ENCODE results near the gene KCNMA1. TPM values are rescaled to one million over a fixed set of nuclear protein-coding genes. Genes with fewer than 3 reads are reported as not detected.

KCNMA1 gene
- total RNA-seq, 1 experiment from 2014 or later = 143 TPM

- H3K27me3 ChIP-seq (ENCODE audit: low read length) = no peaks in the 10 kb centered on the region
- ChIA-PET CTCF (no interaction called here), POLR2A (ENCODE audit: unreplicated experiment) (no interaction called here)
- peaks cover 15% of the 10 kb centered on the region for H3K79me2 ChIP-seq (ENCODE audit: low read length)
- no peaks in the 10 kb centered on the region for H3F3A ChIP-seq (ENCODE audit: low read length, unreplicated experiment)
- TF ChIP-seq EZH2phosphoT487 (IDR thresholded peaks at IDR 0.05; ENCODE audit: borderline replicate concordance, low read length) = no peak
- TF ChIP-seq CTCF (conservative IDR thresholded peaks at IDR 0.05; ENCODE audit: low read depth, low read length) = no peak
- no peak for TF ChIP-seq EZH2 (IDR thresholded peaks at IDR 0.05; ENCODE audit: low read length, unreplicated experiment)
- H4K20me1 ChIP-seq (ENCODE audit: low read length) = no peaks in the 10 kb centered on the region
- H3K4me1 ChIP-seq (ENCODE audit: insufficient read depth, low read length) = peaks cover 42% of the 10 kb centered on the region
- no TSS peak for BruUV-seq (replicated peaks)
- H3K27ac ChIP-seq (ENCODE audit: low read length) = no peak overlapping the region
- H3K9ac ChIP-seq (ENCODE audit: low read length) = no peak overlapping the region
- H2AFZ ChIP-seq (ENCODE audit: low read length) = no peak overlapping the region
- no peaks in the 10 kb centered on the region for H3K9me3 ChIP-seq (ENCODE audit: low read length)
- peak overlapping the region; percentile 0 for H3K4me2 ChIP-seq (ENCODE audit: low read length)
- H3K4me3 ChIP-seq (ENCODE audit: low read length) = no peak overlapping the region
- H3K36me3 ChIP-seq (ENCODE audit: low read depth, low read length) = peaks cover 28% of the 10 kb centered on the region
- no peaks in the 10 kb centered on the region for H3K9me2 ChIP-seq (replicated peaks; ENCODE audit: low read length)
- intact Hi-C loops (cut with micrococcal nuclease) = no loop called here
- ATAC-seq (peak; percentile 16; the same call in 1 of the 2 replicates), DNase-seq (no peak)
Measured at GRCh38 chr10:77398986-77399755, 238.4 kb downstream of the KCNMA1 start.

GRCh38 chr10:77398558-77398957 is 239.1 kb downstream of the KCNMA1 start:
- intact Hi-C loops (cut with micrococcal nuclease) = no loop called here
- BruUV-seq (replicated peaks) = TSS peak; percentile 28
- ATAC-seq = peak; percentile 60

More at GRCh38 chr10:77398558-77398957, 239.1 kb downstream of the KCNMA1 start:
- TF ChIP-seq EZH2 (IDR thresholded peaks at IDR 0.05; ENCODE audit: low read length, unreplicated experiment) (no peak), EZH2phosphoT487 (IDR thresholded peaks at IDR 0.05; ENCODE audit: borderline replicate concordance, low read length) (no peak), CTCF (conservative IDR thresholded peaks at IDR 0.05; ENCODE audit: low read depth, low read length) (no peak)
- H3K79me2 ChIP-seq (ENCODE audit: low read length) = peaks cover 15% of the 10 kb centered on the region
- POLR2A ChIA-PET (ENCODE audit: unreplicated experiment) = no interaction called here
- H3K27me3 ChIP-seq (ENCODE audit: low read length) = no peaks in the 10 kb centered on the region
- H4K20me1 ChIP-seq (ENCODE audit: low read length) = no peaks in the 10 kb centered on the region
- H3K4me3 ChIP-seq (ENCODE audit: low read length) = no peak overlapping the region
- H3K4me2 ChIP-seq (ENCODE audit: low read length) = peak overlapping the region; percentile 0
- no peaks in the 10 kb centered on the region for H3K9me2 ChIP-seq (replicated peaks; ENCODE audit: low read length)
- H3K36me3 ChIP-seq (ENCODE audit: low read depth, low read length) = peaks cover 24% of the 10 kb centered on the region
- no peak overlapping the region for H2AFZ ChIP-seq (ENCODE audit: low read length)
- H3K4me1 ChIP-seq (ENCODE audit: insufficient read depth, low read length) = peaks cover 48% of the 10 kb centered on the region
- peak; percentile 81 for DNase-seq
- H3K9me3 ChIP-seq (ENCODE audit: low read length) = no peaks in the 10 kb centered on the region
- CTCF ChIA-PET = no interaction called here
- H3K9ac ChIP-seq (ENCODE audit: low read length) = no peak overlapping the region
- H3K27ac ChIP-seq (ENCODE audit: low read length) = no peak overlapping the region
- H3F3A ChIP-seq (ENCODE audit: low read length, unreplicated experiment) = peaks cover 2% of the 10 kb centered on the region

Data from PC-3 (cell line).